Measurements from ENCODE around the gene GMCL2. TPM values are rescaled to one million over a fixed set of nuclear protein-coding genes. Genes with fewer than 3 reads are reported as not detected.

Gene GMCL2, protein sequence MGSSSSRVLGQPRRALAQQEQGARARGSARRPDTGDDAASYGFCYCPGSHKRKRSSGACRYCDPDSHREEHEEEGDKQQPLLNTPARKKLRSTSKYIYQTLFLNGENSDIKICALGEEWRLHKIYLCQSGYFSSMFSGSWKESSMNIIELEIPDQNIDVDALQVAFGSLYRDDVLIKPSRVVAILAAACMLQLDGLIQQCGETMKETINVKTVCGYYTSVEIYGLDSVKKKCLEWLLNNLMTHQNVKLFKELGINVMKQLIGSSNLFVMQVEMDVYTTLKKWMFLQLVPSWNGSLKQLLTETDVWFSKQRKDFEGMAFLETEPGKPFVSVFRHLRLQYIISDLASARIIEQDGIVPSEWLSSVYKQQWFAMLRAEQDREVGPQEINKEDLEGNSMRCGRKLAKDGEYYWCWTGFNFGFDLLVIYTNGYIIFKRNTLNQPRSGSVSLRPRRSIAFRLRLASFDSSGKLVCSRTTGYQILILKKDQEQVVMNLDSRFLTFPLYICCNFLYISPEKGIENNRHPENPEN
- 1 to 10 TPM in 1 of 2 donors, not detected in 1; 2.8 TPM for total RNA-seq

DNA sequence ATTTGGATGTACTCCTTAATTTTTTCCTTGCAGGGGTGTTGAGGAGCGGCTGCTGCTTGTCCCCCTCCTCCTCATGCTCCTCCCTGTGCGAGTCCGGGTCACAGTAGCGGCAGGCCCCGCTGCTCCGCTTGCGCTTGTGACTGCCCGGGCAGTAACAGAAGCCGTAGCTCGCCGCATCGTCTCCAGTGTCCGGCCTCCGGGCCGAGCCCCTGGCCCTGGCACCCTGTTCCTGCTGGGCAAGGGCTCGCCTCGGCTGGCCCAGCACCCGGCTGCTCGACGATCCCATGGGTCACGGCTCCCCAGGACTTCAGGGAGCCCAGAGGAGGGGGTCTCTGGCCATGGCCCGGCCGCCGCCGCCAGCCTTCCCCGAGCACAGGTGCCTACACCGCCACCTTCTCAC, at the start of gene GMCL2:
Gene GMCL2 (minus strand): TSS at position 358 of the 400 bp plus-strand sequence. CDS start 72 bp downstream, at position 286.
- intact Hi-C loops (cut with DNase I), result no loop called here
- no peak within 1 kb of the TSS for H3K27ac ChIP-seq
- H3K27me3 ChIP-seq (replicated peaks; ENCODE audit: insufficient read depth), result no peaks in the 10 kb centered on the region
- no peaks in the 10 kb centered on the region for H3K36me3 ChIP-seq
- H3K9me3 ChIP-seq, result no peaks in the 10 kb centered on the region
- TF ChIP-seq, protein P1, sequence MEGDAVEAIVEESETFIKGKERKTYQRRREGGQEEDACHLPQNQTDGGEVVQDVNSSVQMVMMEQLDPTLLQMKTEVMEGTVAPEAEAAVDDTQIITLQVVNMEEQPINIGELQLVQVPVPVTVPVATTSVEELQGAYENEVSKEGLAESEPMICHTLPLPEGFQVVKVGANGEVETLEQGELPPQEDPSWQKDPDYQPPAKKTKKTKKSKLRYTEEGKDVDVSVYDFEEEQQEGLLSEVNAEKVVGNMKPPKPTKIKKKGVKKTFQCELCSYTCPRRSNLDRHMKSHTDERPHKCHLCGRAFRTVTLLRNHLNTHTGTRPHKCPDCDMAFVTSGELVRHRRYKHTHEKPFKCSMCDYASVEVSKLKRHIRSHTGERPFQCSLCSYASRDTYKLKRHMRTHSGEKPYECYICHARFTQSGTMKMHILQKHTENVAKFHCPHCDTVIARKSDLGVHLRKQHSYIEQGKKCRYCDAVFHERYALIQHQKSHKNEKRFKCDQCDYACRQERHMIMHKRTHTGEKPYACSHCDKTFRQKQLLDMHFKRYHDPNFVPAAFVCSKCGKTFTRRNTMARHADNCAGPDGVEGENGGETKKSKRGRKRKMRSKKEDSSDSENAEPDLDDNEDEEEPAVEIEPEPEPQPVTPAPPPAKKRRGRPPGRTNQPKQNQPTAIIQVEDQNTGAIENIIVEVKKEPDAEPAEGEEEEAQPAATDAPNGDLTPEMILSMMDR (IDR thresholded peaks at IDR 0.05), result no peak
- TF ChIP-seq POLR2AphosphoS5 (IDR thresholded peaks at IDR 0.05) (no peak), POLR2A (IDR thresholded peaks at IDR 0.05) (no peak)
- DNase-seq (ENCODE audit: low spot score), result no peak
- WGBS, result 70% methylated on average over 27 of the region's 27 CpGs
- no peaks in the 10 kb centered on the region for H3K4me1 ChIP-seq (replicated peaks)
- H3K4me3 ChIP-seq, result no peak within 1 kb of the TSS

DNA sequence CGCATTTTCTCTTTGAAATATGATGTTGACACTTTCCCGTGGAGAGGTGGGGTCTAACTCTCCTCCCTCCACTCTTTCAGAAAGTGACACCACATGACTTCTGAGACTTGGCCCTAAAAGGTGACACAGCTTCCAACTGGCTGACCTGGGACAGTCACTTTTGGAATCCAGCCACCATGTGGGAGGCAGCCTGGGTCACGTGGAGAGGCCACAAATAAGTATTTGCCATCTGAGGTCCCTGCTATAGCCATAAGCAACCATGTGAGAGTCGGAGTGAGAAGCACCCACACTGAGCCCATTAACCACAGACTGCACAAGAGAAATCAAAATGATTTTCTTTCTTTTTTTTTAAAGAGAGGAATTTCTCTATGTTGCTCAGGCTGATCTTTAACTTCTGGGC, 49.5 kb upstream of the GMCL2 start:
- H3K27ac ChIP-seq, result no peak overlapping the region
- intact Hi-C loops (cut with DNase I), result no loop called here
- WGBS, result 57% methylated on average over 4 of the region's 4 CpGs

DNA sequence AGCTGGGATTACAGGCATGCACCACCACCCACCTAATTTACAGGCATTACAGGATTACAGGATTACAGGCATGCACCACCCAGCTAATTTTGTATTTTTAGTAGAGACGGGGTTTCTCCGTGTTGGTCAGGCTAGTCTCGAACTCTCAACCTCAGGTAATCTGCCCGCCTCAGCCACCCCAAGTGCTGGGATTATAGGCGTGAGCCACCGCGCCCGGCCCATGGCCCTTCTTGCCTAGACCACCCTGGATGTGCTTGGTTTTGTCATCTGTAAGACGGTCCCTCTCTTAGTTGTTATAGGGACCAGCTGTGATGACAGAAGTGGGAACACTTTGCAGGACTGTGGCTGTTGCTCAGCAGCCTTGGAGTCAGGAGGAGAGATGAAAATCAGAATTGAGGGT, 49.0 kb upstream of the GMCL2 start:
- WGBS, result 91% methylated on average over 9 of the region's 9 CpGs
- intact Hi-C loops (cut with DNase I), result no loop called here
- no peak for TF ChIP-seq POLR2A (IDR thresholded peaks at IDR 0.05)
- no peak for TF ChIP-seq POLR2AphosphoS5 (IDR thresholded peaks at IDR 0.05)
- TF ChIP-seq, protein P1 (IDR thresholded peaks at IDR 0.05), result no peak
- Histone ChIP-seq H3K4me1 (replicated peaks) (peaks cover 8% of the 10 kb centered on the region), H3K27me3 (replicated peaks; ENCODE audit: insufficient read depth) (no peaks in the 10 kb centered on the region), H3K9me3 (no peaks in the 10 kb centered on the region), H3K27ac (no peak overlapping the region), H3K4me3 (no peak overlapping the region), H3K36me3 (no peaks in the 10 kb centered on the region)
- no peak for DNase-seq (ENCODE audit: low spot score)

More for the DNA sequence above, 49.5 kb upstream of the GMCL2 start:
- DNase-seq (ENCODE audit: low spot score), result no peak
- no peaks in the 10 kb centered on the region for H3K36me3 ChIP-seq
- no peak overlapping the region for H3K4me3 ChIP-seq
- H3K27me3 ChIP-seq (replicated peaks; ENCODE audit: insufficient read depth), result no peaks in the 10 kb centered on the region
- no peaks in the 10 kb centered on the region for H3K9me3 ChIP-seq
- peaks cover 2% of the 10 kb centered on the region for H3K4me1 ChIP-seq (replicated peaks)
- TF ChIP-seq POLR2A (IDR thresholded peaks at IDR 0.05) (no peak), POLR2AphosphoS5 (IDR thresholded peaks at IDR 0.05) (no peak)
- TF ChIP-seq, protein P1 (IDR thresholded peaks at IDR 0.05), result no peak

DNA sequence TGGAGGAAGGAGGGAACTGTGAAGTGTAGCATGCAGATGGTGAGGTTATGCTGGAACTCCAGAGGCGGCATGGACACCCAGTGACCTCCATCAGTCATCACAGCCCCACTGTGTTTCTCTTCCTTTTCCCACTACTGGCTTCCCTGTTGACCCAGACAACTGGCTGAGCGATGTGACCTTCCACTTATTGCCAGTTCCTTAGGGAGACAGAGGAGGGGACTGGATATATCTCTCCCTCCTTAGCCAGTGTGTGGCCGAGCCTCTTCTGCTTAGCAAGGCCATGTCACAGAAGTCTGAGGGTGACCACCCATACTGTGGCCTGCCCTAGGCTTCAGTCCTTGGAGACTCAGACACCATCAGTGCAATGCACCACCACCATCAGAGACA, 48.4 kb upstream of the GMCL2 start:
- 90% methylated on average over 3 of the region's 3 CpGs for WGBS

More for the DNA sequence above, 48.4 kb upstream of the GMCL2 start:
- intact Hi-C loops (cut with DNase I), result no loop called here
- Histone ChIP-seq H3K27me3 (replicated peaks; ENCODE audit: insufficient read depth) (no peaks in the 10 kb centered on the region), H3K4me3 (no peak overlapping the region), H3K36me3 (no peaks in the 10 kb centered on the region), H3K9me3 (no peaks in the 10 kb centered on the region), H3K4me1 (replicated peaks) (peaks cover 12% of the 10 kb centered on the region), H3K27ac (no peak overlapping the region)
- TF ChIP-seq, protein P1 (IDR thresholded peaks at IDR 0.05), result no peak
- TF ChIP-seq POLR2A (IDR thresholded peaks at IDR 0.05) (no peak), POLR2AphosphoS5 (IDR thresholded peaks at IDR 0.05) (no peak)
- DNase-seq (ENCODE audit: low spot score), result no peak

Measured in prostate gland (tissue), 2 donors.